Measurements from ENCODE around the gene ZNF214.
"Not testable (repeated sequence)": the region's sequence is repeated elsewhere in the genome, so short reads cannot be mapped to it uniquely, and the experiment has no call there.

Gene ZNF214

GRCh38 chr11:6992026-6992425 lies 28.1 kb downstream of the ZNF214 start:
- no peaks in the 10 kb centered on the region for H3K9me3 ChIP-seq (ENCODE audit: severe bottlenecking)
- no peak for TF ChIP-seq CTCF (IDR thresholded peaks at IDR 0.05; ENCODE audit: poor library complexity, severe bottlenecking)
- peak overlapping the region; percentile 14 for H3K27ac ChIP-seq (ENCODE audit: poor library complexity, severe bottlenecking)
- H3K4me1 ChIP-seq (ENCODE audit: insufficient read depth, poor library complexity, severe bottlenecking), result peaks cover 16% of the 10 kb centered on the region
- H3K36me3 ChIP-seq (ENCODE audit: low read depth), result no peaks in the 10 kb centered on the region
- no peaks in the 10 kb centered on the region for H3K27me3 ChIP-seq (ENCODE audit: insufficient read depth, poor library complexity, severe bottlenecking)
- no peak for DNase-seq (ENCODE audit: low spot score)
- no peak for ATAC-seq (ENCODE audit: low read depth)
- H3K4me3 ChIP-seq (ENCODE audit: severe bottlenecking), result no peak overlapping the region

GRCh38 chr11:6991227-6991626 lies 28.9 kb downstream of the ZNF214 start:
- Histone ChIP-seq H3K36me3 (ENCODE audit: low read depth) (no peaks in the 10 kb centered on the region), H3K4me1 (ENCODE audit: insufficient read depth, poor library complexity, severe bottlenecking) (peaks cover 14% of the 10 kb centered on the region), H3K27ac (ENCODE audit: poor library complexity, severe bottlenecking) (no peak overlapping the region), H3K9me3 (ENCODE audit: severe bottlenecking) (no peaks in the 10 kb centered on the region), H3K27me3 (ENCODE audit: insufficient read depth, poor library complexity, severe bottlenecking) (no peaks in the 10 kb centered on the region), H3K4me3 (ENCODE audit: severe bottlenecking) (no peak overlapping the region)
- DNase-seq (ENCODE audit: low spot score), result no peak
- ATAC-seq (ENCODE audit: low read depth), result no peak
- TF ChIP-seq CTCF (IDR thresholded peaks at IDR 0.05; ENCODE audit: poor library complexity, severe bottlenecking), result no peak

GRCh38 chr11:6988506-6988905 lies 31.6 kb downstream of the ZNF214 start:
- Histone ChIP-seq H3K4me3 (ENCODE audit: severe bottlenecking) (no peak overlapping the region), H3K9me3 (ENCODE audit: severe bottlenecking) (no peaks in the 10 kb centered on the region), H3K4me1 (ENCODE audit: insufficient read depth, poor library complexity, severe bottlenecking) (peaks cover 14% of the 10 kb centered on the region), H3K27me3 (ENCODE audit: insufficient read depth, poor library complexity, severe bottlenecking) (no peaks in the 10 kb centered on the region), H3K36me3 (ENCODE audit: low read depth) (no peaks in the 10 kb centered on the region), H3K27ac (ENCODE audit: poor library complexity, severe bottlenecking) (no peak overlapping the region)
- no peak for ATAC-seq (ENCODE audit: low read depth)
- DNase-seq (ENCODE audit: low spot score), result no peak
- TF ChIP-seq CTCF (IDR thresholded peaks at IDR 0.05; ENCODE audit: poor library complexity, severe bottlenecking), result no peak

- Histone ChIP-seq H3K27ac (ENCODE audit: poor library complexity, severe bottlenecking) (no peak overlapping the region), H3K9me3 (ENCODE audit: severe bottlenecking) (no peaks in the 10 kb centered on the region), H3K36me3 (ENCODE audit: low read depth) (no peaks in the 10 kb centered on the region), H3K27me3 (ENCODE audit: insufficient read depth, poor library complexity, severe bottlenecking) (no peaks in the 10 kb centered on the region), H3K4me3 (ENCODE audit: severe bottlenecking) (no peak overlapping the region), H3K4me1 (ENCODE audit: insufficient read depth, poor library complexity, severe bottlenecking) (no peaks in the 10 kb centered on the region)
- TF ChIP-seq CTCF (IDR thresholded peaks at IDR 0.05; ENCODE audit: poor library complexity, severe bottlenecking), result no peak
- DNase-seq (ENCODE audit: low spot score) (no peak), ATAC-seq (ENCODE audit: low read depth) (no peak)
Observed at GRCh38 chr11:6986487-6986886, 33.7 kb downstream of the ZNF214 start.

GRCh38 chr11:6979365-6979764 lies 40.8 kb downstream of the ZNF214 start:
- Histone ChIP-seq H3K9me3 (ENCODE audit: severe bottlenecking) (no peaks in the 10 kb centered on the region), H3K4me3 (ENCODE audit: severe bottlenecking) (no peak overlapping the region), H3K27me3 (ENCODE audit: insufficient read depth, poor library complexity, severe bottlenecking) (no peaks in the 10 kb centered on the region), H3K36me3 (ENCODE audit: low read depth) (no peaks in the 10 kb centered on the region), H3K4me1 (ENCODE audit: insufficient read depth, poor library complexity, severe bottlenecking) (no peaks in the 10 kb centered on the region), H3K27ac (ENCODE audit: poor library complexity, severe bottlenecking) (no peak overlapping the region)
- TF ChIP-seq CTCF (IDR thresholded peaks at IDR 0.05; ENCODE audit: poor library complexity, severe bottlenecking), result no peak
- no peak for DNase-seq (ENCODE audit: low spot score)
- no peak for ATAC-seq (ENCODE audit: low read depth)

- not testable (repeated sequence) for H3K9me3 ChIP-seq (ENCODE audit: severe bottlenecking); H3K4me1 ChIP-seq (ENCODE audit: insufficient read depth, poor library complexity, severe bottlenecking); DNase-seq (ENCODE audit: low spot score); H3K27me3 ChIP-seq (ENCODE audit: insufficient read depth, poor library complexity, severe bottlenecking); H3K4me3 ChIP-seq (ENCODE audit: severe bottlenecking); H3K27ac ChIP-seq (ENCODE audit: poor library complexity, severe bottlenecking); ATAC-seq (ENCODE audit: low read depth); H3K36me3 ChIP-seq (ENCODE audit: low read depth)
Observed at GRCh38 chr11:6969854-6970253, 50.3 kb downstream of the ZNF214 start.
